Left renal pelvis (tissue), 4 donors: ENCODE measurements around the gene CHD6. TPM values are rescaled to one million over a fixed set of nuclear protein-coding genes. Genes with fewer than 3 reads are reported as not detected.

Experiments
- DNase-seq, 4 donors: peaks; one replicate each; pipeline ENCODE4 v3.0.0-alpha.2; 2013; ENCODE audit warnings: low read depth in 4 of 4, low spot score in 3 of 4
- polyA plus RNA-seq, 4 donors: library from polyadenylated mRNA; unstranded; fragments of 120-200 nt; gene quantifications; one replicate each; pipeline ENCODE4 v1.2.1, GENCODE V29; 2013; ENCODE audit not compliant: insufficient read length in 4 of 4

Gene CHD6
- polyA plus RNA-seq, 4 donors = 41.3 to 53.4 (median 52.0) TPM

DNA sequence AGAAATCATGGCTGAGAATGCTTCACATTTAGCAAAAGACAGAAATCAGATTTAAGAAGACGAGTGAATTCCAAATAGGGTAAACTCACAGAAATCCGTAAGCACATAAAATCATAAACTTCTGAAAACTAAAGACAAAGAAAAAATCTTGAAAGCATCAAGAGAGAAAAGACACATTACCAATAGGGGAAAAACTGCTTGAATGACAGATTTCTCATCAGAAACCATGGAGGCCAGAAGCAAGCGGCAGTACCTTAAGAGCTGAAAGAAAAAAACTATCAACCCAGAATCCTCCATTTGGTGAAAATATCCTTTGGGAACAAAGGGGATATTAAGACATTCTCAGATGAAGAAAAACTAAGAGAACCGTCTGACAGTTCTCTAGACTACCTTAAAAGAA, 185.0 kb downstream of the CHD6 start:
- DNase-seq = no peak

DNA sequence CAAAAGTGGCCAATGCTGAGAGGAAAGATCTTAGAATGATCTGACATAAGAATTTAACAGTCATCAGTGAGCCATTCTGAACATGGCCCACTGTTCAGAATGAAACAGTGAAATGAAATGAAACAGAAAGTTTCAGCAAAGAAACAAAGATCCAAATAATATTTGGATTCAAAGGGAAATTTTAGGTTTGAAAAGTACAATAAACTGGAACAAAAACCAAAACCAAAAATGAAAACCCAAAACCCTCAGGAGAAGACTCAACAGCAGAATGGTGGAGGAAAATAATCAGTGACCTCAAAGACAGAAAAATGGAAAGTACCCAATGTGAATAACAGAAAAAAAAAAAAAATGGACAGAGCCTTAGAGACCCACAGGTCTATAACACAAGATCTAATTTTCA, 185.4 kb downstream of the CHD6 start:
- DNase-seq = no peak

GRCh38 chr20:41428285-41428684, 189.9 kb downstream of the CHD6 start:
- DNase-seq = no peak

DNA sequence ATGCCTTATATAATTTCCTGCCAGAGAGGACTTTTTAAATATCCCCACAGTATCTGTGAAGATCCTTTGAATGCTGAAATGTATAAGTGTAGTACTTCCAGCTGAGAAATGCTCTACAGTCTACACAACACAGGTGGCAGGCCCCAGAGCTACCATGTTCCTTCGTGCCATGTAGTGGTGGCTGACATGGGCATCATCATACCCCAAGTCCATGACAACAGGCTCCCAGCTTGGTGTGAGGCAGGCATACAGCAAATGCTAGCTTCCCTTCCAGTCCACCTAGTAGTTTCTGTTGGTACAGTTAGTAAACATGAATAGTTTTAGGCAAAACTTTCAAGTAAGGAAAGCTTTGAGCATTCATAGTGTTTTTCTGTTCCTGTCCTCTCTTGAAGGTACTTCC, 190.3 kb downstream of the CHD6 start:
- DNase-seq = no peak

DNA sequence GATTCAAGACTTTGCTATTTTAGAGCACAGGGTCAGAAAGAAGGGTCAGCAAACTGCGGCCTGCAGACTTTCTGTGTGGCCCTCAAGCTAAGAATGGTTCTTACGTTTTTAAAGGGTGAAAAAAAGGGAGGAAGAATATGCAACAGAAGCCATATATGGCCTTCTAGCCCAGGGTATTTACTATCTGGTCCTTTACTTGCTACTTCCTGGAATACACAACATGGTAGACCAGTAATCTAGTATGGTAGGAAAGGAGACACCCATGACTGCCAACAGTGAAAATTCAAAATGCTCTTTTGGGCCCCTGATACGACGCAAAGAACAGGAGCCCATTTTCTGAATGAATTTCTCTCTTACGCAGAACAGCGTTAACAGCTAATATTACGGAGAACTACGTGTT, 191.2 kb downstream of the CHD6 start:
- no peak for DNase-seq

DNA sequence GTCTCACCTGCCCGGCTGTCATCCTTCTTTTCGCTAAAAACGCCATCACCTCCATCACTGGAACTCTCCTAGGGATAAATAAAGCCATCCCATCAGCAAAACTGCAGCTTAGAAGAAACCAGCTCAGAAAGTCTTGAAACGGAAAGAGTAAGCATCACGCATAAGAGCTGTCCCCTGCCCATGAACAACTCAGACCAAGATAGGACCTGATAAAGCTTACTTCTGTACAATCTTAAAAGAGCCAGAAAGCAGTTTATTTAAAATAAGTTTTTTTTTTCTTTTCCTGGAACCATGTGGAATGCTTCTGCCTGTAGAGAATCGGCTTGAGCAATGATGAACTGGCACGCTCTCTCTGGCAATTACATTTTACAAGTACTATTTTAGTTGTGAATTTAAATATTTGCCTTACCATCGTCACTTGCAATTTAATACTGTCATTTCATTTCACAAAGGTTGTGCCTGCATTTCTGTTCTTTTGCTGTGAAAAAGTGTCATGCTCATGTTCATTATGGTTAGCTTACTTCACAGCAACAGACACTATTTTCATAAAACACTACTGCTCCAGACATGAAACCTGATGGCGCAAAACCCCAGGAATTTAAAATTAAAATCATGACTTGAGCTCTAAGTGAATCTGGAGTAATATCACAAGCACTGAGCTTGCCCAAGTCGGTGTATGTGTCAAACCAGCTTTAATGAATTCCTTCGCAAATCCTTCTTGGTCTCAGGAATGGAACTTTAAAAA, 191.9 kb downstream of the CHD6 start:
- no peak for DNase-seq

DNA sequence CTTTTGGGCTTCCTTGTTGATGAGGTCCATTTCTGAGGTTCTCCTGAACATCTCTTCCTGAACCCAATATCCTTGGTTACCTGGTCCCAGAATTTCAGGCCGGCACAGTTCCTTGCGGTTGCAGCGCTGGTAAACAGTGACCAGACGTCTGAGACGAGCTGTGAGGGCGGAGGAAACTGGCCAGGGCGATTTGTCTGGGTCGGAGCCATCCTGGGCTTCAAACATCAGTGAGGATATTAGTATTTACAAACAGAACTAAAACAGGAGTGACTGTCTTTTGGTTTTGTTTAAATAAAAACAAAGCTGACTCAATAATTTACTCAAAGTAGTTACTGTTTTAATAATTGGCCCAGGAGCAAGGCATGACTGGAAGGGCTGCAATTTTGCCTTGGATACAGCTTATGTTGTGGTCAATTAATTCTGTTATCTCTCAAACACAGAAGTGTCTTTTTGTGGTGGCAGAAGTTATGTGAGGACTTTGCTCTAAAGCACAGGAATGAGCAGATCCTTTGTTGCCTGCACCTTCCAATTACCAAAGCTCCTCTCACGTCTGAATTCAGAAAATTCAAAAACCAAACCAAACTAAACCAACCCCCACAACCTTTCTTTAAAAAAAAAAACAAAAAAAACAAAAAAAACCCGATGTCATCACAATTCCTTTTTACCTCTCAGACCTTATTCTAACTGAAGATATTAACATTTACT, 192.8 kb downstream of the CHD6 start:
- DNase-seq = no peak

DNA sequence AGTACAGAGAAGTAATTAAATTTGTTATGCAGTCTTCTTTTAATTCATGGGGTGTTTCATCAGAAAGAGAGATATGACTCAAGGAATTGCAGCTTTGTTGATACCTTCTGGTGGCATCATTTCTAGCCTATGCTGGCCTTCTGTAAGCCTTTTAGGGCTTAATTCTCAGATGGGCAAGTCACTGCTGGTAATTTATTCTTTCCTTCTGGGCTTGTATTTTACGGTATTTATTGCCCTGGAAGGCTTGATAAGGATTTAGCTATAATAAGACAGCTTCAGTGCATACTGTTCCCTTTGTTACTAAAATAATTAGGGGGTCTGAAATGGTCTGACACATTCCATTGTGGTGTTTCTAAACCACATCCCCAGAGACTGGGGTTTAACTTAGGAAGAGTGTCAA, 193.6 kb downstream of the CHD6 start:
- DNase-seq = no peak

DNA sequence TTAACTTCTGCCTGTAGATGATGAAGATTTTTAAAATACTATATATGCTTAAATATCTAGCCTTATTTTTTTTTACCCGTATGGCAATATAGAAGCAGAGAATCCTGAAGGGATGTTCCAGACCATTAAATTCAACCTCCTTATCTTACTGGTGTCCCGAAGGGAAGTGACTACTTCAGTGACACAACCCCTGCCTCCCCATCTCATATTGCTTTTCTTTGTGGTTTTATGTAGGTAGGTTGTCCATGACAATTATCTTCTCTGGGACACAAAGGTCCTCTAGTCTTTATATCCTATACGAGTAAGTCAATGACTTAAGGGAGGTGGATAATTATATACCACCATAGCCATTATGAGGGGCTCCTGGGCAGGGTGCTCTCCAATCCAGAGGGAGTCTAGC, 194.2 kb downstream of the CHD6 start:
- no peak for DNase-seq

DNA sequence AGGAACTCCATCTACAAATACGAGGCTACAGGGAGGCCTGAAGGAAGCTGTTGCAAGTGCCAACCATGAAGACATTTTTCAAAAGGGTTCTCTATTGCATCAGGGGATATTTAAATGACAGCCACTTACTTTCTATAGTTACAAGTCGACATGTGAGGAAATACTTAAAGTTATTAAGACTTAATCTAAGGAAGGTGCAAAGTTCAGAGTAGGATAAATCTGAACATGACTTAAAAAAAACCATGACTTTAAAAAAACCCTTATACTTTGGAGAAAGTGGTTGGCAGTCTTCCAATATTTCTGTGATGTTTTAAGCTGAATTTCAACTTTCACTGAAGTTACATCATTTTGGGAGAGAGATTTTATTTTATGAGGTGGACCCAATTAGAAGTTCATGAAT, 195.2 kb downstream of the CHD6 start:
- DNase-seq = no peak

GRCh38 chr20:41418739-41419293, 199.4 kb downstream of the CHD6 start:
- DNase-seq = no peak

DNA sequence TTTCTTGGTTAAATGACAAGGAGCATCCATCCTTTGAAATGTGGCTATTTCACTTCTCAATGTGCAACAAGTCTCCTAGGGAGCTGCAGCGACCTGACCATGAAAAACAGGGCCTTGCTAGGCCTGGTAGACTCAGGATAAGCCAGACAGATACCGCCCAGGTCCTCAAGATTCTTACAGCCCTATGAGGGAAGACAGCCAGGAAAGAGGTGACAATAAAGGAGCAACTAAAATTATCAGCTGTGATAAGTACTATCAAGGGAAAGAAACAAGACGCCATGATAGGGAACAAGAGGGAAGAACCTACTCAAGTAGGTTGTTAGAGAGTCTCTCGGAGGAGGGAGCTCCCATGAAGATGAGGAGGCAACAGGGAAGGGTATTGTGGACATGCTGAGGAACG, 200.1 kb downstream of the CHD6 start:
- no peak for DNase-seq

- no peak for DNase-seq
Observed at GRCh38 chr20:41415191-41415590, 203.0 kb downstream of the CHD6 start.

DNA sequence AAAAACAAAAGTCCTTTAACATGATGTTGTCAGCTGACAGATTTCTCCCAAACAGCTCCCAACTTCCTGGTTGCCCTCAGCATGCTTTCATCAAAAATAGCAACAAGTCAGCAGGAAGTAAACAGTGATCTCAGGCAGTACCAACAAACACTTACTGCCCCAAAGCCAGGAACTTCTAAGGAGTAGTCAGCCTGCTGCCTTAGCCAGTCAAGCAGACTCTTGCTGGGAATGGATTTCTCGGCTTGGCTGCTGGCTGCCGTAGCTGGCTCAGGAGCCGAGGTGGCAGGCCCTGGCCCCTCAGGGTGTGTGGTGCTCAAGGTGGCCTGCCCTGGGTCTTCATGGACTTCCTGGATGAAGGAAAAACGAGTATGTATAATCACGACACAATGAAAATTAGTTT, 205.0 kb downstream of the CHD6 start:
- no peak for DNase-seq

DNA sequence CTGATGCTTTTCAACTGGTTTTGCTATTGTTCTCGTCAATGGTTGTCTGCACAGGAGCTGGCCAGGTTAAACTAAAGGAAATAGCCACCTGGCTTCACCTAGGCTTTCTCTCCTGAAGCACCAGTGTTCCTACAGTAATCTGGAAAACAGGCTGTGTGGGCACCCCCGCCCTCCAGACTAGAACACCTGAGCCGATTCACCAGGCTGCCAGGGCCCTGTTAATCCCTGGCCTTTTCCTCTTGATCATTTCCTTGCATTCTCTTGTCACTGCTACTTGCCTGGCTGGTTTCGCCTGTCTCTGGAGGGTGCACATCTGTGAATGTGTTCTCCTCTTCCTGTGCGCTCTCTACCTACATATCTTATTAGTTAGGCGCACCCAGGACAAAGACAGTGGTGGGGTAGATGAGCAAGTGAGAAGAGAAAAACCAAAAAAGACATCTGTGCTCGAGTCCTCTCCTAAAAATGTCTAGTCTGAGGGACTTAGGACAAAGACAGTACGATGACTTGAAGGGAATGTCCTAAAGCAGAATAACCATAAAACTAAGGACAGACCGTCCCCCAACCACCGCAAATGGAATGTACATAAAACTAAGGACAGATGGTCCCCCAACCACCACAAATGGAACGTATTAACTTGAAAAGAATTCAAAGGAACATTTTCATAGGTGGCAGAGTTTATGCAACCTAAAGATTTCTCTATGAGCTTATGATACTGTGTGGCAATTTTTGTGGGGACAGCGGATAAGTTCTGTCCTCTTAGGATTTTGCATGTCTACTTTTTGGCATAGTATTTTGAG, 205.7 kb downstream of the CHD6 start:
- no peak for DNase-seq

DNA sequence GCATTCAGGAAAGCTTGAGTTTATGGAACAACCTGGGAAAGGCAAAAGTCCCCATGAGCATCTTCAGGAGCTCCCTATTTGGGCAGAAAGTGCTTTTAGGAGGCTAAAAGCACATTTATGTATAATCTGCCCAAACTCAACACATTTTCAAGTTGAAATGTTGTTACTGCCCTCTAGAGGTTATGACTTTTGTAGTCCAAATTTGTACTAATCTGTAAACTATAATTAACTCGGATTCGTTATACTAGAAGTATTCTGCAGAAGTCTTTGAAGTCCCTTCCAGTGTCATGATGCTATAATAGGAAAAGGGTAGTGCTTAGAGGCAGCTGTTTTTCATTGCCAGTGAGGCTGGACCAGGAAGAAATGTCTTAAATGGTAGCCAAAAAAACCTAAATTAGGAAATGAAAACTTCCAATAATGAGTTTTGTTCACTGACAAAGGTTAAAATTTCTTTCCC, 206.8 kb downstream of the CHD6 start:
- DNase-seq = no peak

DNA sequence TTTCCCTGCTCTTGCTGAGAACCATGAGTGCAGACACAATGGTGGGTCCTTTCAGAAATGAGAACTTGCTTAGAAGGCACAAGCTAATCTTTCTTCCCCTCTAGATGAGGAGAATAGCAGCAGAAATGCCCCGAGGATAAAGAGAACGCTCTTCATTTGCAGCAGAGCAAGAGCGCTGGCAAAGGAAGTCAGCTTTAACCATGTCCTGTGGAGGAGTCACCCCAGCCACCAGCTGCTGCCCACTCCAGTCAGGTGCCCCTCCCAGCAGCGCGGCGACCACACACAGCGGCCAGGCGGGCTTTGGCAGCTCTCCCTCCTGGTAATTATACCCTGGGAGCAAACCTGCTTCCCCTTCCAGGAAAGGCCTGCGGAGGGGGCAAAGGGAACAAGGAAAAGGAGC, 209.2 kb downstream of the CHD6 start:
- peak in 2 of 4 donors; percentile 29 to 30 for DNase-seq

GRCh38 chr20:41408156-41408794, 209.9 kb downstream of the CHD6 start:
- no peak for DNase-seq

DNA sequence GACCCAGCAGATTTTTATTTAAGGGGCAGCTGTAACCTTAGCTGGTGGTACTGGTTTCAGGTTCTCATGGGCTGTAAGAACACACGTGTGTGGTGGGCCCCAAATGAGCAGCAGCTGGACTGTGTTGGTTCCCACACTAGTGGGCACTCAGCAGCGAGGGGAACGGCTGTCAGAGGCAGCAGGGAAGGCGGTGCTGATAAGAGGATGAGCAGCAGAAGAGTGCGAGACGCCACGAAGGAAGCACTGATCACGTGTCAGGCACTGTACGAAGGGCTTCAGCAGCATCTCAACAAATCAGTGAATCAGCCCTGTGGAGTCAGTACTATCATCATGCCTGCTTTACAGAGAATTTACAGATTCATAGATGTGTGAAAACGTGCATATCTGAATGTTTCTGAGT, 210.6 kb downstream of the CHD6 start:
- DNase-seq = no peak

DNA sequence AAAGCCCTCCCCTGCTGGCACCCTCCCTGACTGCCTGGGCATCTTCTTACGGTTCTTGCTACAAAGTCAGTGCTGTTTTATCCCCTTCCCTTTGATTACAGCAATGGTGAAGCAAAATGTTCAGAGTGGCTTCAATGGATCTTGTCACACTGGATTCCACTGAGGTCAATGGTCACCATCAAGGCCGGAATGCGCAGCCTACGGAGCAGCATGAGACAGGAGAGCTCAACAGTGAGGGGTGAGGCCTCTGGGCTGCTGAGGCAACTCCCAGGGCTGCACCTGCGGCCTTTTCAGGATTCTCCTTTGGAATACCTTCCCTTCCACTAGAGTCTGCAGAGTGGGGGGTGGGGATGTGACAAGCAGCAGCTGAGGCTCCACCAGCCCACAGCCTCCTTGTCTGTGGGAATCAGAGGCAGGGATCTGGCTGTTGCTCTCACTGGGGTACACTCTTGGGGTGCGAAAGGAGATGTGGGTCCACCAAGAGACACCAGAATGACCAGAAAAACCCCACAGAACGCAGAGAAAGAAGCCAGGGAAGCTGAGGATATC, 211.2 kb downstream of the CHD6 start:
- no peak for DNase-seq
